ENCODE results near the gene RBFOX2. TPM values are rescaled to one million over a fixed set of nuclear protein-coding genes. Genes with fewer than 3 reads are reported as not detected.

RBFOX2 gene
- total and polyA plus RNA-seq, 2 donors from 2014 or later: 17.2 to 68.6 TPM

- DNase-seq (no peak), FAIRE-seq (no peak)
- intact Hi-C loops (cut with DNase I): no loop called here
- no peaks in the 10 kb centered on the region for H3K27me3 ChIP-seq (ENCODE audit: control insufficient read depth, insufficient read depth, low read length)
- H3K4me3 ChIP-seq (ENCODE audit: low read length in 3 of 3): no peak overlapping the region
- no peak for TF ChIP-seq CTCF (IDR thresholded peaks at IDR 0.05; ENCODE audit: borderline replicate concordance, extremely low read depth, insufficient read depth)
- no peak overlapping the region for H3K9ac ChIP-seq (ENCODE audit: low read length in 3 of 3)
- H3K36me3 ChIP-seq (ENCODE audit: control insufficient read depth in 2 of 3, insufficient read depth in 3 of 3, low read length in 3 of 3): no peaks in the 10 kb centered on the region
- no peaks in the 10 kb centered on the region for H3K9me3 ChIP-seq (ENCODE audit: control insufficient read depth in 2 of 3, insufficient read depth in 1 of 3, low read length in 3 of 3)
- no peak overlapping the region for H3K27ac ChIP-seq (ENCODE audit: low read depth in 2 of 2, low read length in 2 of 2)
- peaks cover 0 to 2% (median 0%) of the 10 kb centered on the region in 3 donors for H3K4me1 ChIP-seq (ENCODE audit: control insufficient read depth in 2 of 3, insufficient read depth in 2 of 3, low read depth in 1 of 3, low read length in 3 of 3)
Measured at GRCh38 chr22:35861451-35861850, 167.2 kb downstream of the RBFOX2 start.

GRCh38 chr22:35860837-35861236, 167.8 kb downstream of the RBFOX2 start:
- Histone ChIP-seq H3K27ac (ENCODE audit: low read depth in 2 of 2, low read length in 2 of 2) (no peak overlapping the region), H3K27me3 (ENCODE audit: control insufficient read depth, insufficient read depth, low read length) (no peaks in the 10 kb centered on the region), H3K4me1 (ENCODE audit: control insufficient read depth in 2 of 3, insufficient read depth in 2 of 3, low read depth in 1 of 3, low read length in 3 of 3) (peaks cover 0 to 2% (median 0%) of the 10 kb centered on the region in 3 donors), H3K9ac (ENCODE audit: low read length in 3 of 3) (no peak overlapping the region), H3K4me3 (ENCODE audit: low read length in 3 of 3) (no peak overlapping the region), H3K36me3 (ENCODE audit: control insufficient read depth in 2 of 3, insufficient read depth in 3 of 3, low read length in 3 of 3) (no peaks in the 10 kb centered on the region), H3K9me3 (ENCODE audit: control insufficient read depth in 2 of 3, insufficient read depth in 1 of 3, low read length in 3 of 3) (no peaks in the 10 kb centered on the region)
- FAIRE-seq: no peak
- TF ChIP-seq CTCF (IDR thresholded peaks at IDR 0.05; ENCODE audit: borderline replicate concordance, extremely low read depth, insufficient read depth): no peak
- intact Hi-C loops (cut with DNase I): no loop called here
- no peak for DNase-seq

- Histone ChIP-seq H3K27me3 (ENCODE audit: control insufficient read depth, insufficient read depth, low read length) (no peaks in the 10 kb centered on the region), H3K27ac (ENCODE audit: low read depth in 2 of 2, low read length in 2 of 2) (no peak overlapping the region), H3K9me3 (ENCODE audit: control insufficient read depth in 2 of 3, insufficient read depth in 1 of 3, low read length in 3 of 3) (no peaks in the 10 kb centered on the region), H3K4me1 (ENCODE audit: control insufficient read depth in 2 of 3, insufficient read depth in 2 of 3, low read depth in 1 of 3, low read length in 3 of 3) (peaks cover 0 to 2% (median 0%) of the 10 kb centered on the region in 3 donors), H3K36me3 (ENCODE audit: control insufficient read depth in 2 of 3, insufficient read depth in 3 of 3, low read length in 3 of 3) (no peaks in the 10 kb centered on the region), H3K9ac (ENCODE audit: low read length in 3 of 3) (no peak overlapping the region), H3K4me3 (ENCODE audit: low read length in 3 of 3) (no peak overlapping the region)
- FAIRE-seq (no peak), DNase-seq (no peak)
- no peak for TF ChIP-seq CTCF (IDR thresholded peaks at IDR 0.05; ENCODE audit: borderline replicate concordance, extremely low read depth, insufficient read depth)
- intact Hi-C loops (cut with DNase I): no loop called here
Measured at GRCh38 chr22:35860087-35860733, 168.4 kb downstream of the RBFOX2 start.

GRCh38 chr22:35854334-35854733, 174.3 kb downstream of the RBFOX2 start:
- Histone ChIP-seq H3K36me3 (ENCODE audit: control insufficient read depth in 2 of 3, insufficient read depth in 3 of 3, low read length in 3 of 3) (no peaks in the 10 kb centered on the region), H3K4me1 (ENCODE audit: control insufficient read depth in 2 of 3, insufficient read depth in 2 of 3, low read depth in 1 of 3, low read length in 3 of 3) (no peaks in the 10 kb centered on the region), H3K4me3 (ENCODE audit: low read length in 3 of 3) (no peak overlapping the region), H3K9ac (ENCODE audit: low read length in 3 of 3) (no peak overlapping the region), H3K27me3 (ENCODE audit: control insufficient read depth, insufficient read depth, low read length) (no peaks in the 10 kb centered on the region), H3K9me3 (ENCODE audit: control insufficient read depth in 2 of 3, insufficient read depth in 1 of 3, low read length in 3 of 3) (no peaks in the 10 kb centered on the region), H3K27ac (ENCODE audit: low read depth in 2 of 2, low read length in 2 of 2) (no peak overlapping the region)
- no peak for TF ChIP-seq CTCF (IDR thresholded peaks at IDR 0.05; ENCODE audit: borderline replicate concordance, extremely low read depth, insufficient read depth)
- FAIRE-seq (no peak), DNase-seq (no peak)
- intact Hi-C loops (cut with DNase I): no loop called here
